Measurements from ENCODE around the gene NBDY.

NBDY gene

GRCh38 chrX:56792270-56793111 lies 63.4 kb downstream of the NBDY start:
- no peak for DNase-seq (ENCODE audit: low read depth)
- no peak for TF ChIP-seq CTCF (conservative IDR thresholded peaks at IDR 0.05; ENCODE audit: low read depth, low read length)
- no peak overlapping the region for H3K4me3 ChIP-seq (ENCODE audit: low read length)

GRCh38 chrX:56793112-56793430 lies 64.0 kb downstream of the NBDY start:
- no peak for TF ChIP-seq CTCF (conservative IDR thresholded peaks at IDR 0.05; ENCODE audit: low read depth, low read length)
- no peak overlapping the region for H3K4me3 ChIP-seq (ENCODE audit: low read length)
- DNase-seq (ENCODE audit: low read depth), result no peak

GRCh38 chrX:56793521-56794320 lies 64.7 kb downstream of the NBDY start:
- TF ChIP-seq CTCF (conservative IDR thresholded peaks at IDR 0.05; ENCODE audit: low read depth, low read length), result no peak

GRCh38 chrX:56794404-56795230 lies 65.6 kb downstream of the NBDY start:
- H3K4me3 ChIP-seq (ENCODE audit: low read length), result no peak overlapping the region
- no peak for DNase-seq (ENCODE audit: low read depth)
- no peak for TF ChIP-seq CTCF (conservative IDR thresholded peaks at IDR 0.05; ENCODE audit: low read depth, low read length)

More at GRCh38 chrX:56793521-56794320, 64.7 kb downstream of the NBDY start:
- H3K4me3 ChIP-seq (ENCODE audit: low read length), result no peak overlapping the region
- DNase-seq (ENCODE audit: low read depth), result no peak

- no peak overlapping the region for H3K4me3 ChIP-seq (ENCODE audit: low read length)
- DNase-seq (ENCODE audit: low read depth), result no peak
- no peak for TF ChIP-seq CTCF (conservative IDR thresholded peaks at IDR 0.05; ENCODE audit: low read depth, low read length)
Measured at GRCh38 chrX:56795309-56795868, 66.3 kb downstream of the NBDY start.

- TF ChIP-seq CTCF (conservative IDR thresholded peaks at IDR 0.05; ENCODE audit: low read depth, low read length), result no peak
- H3K4me3 ChIP-seq (ENCODE audit: low read length), result no peak overlapping the region
- no peak for DNase-seq (ENCODE audit: low read depth)
Measured at GRCh38 chrX:56796641-56797395, 67.8 kb downstream of the NBDY start.
